ENCODE results near the gene NXPE1.

DNA sequence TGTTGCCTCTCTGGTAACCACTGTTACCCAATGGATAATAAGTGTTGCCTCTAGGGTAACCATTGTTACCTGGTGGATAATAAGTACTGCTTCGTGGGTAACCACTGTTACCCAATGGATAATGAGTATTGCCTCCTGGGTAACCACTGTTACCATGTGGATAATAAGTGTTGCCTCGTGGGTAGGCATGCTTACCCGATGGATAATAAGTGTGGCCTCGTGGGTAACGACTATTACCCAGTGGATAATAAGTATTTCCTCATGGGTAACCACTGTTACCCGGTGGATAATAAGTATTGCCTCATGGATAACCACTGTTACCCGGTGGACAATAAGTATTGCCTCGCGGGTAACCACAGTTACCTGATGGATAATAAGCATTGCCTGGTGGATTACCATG is 49.7 kb upstream of the NXPE1 start:
- no peak for TF ChIP-seq EZH2 (IDR thresholded peaks at IDR 0.05; ENCODE audit: borderline replicate concordance, low read depth, low read length, poor library complexity, severe bottlenecking)
- TF ChIP-seq, protein P1, sequence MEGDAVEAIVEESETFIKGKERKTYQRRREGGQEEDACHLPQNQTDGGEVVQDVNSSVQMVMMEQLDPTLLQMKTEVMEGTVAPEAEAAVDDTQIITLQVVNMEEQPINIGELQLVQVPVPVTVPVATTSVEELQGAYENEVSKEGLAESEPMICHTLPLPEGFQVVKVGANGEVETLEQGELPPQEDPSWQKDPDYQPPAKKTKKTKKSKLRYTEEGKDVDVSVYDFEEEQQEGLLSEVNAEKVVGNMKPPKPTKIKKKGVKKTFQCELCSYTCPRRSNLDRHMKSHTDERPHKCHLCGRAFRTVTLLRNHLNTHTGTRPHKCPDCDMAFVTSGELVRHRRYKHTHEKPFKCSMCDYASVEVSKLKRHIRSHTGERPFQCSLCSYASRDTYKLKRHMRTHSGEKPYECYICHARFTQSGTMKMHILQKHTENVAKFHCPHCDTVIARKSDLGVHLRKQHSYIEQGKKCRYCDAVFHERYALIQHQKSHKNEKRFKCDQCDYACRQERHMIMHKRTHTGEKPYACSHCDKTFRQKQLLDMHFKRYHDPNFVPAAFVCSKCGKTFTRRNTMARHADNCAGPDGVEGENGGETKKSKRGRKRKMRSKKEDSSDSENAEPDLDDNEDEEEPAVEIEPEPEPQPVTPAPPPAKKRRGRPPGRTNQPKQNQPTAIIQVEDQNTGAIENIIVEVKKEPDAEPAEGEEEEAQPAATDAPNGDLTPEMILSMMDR (conservative IDR thresholded peaks at IDR 0.05; ENCODE audit: low read depth, low read length) = no peak
